GM21619 (cell line): Measurements from ENCODE around the gene IDNK.
"Not testable (repeated sequence)": the region's sequence is repeated elsewhere in the genome, so short reads cannot be mapped to it uniquely, and the experiment has no call there.

Experiments used
- ATAC-seq: cut with Tn5 transposase; IDR thresholded peaks from one replicate; pipeline ENCODE4 v1.9.1; 2021; ENCODE audit not compliant: unreplicated experiment

IDNK gene

DNA sequence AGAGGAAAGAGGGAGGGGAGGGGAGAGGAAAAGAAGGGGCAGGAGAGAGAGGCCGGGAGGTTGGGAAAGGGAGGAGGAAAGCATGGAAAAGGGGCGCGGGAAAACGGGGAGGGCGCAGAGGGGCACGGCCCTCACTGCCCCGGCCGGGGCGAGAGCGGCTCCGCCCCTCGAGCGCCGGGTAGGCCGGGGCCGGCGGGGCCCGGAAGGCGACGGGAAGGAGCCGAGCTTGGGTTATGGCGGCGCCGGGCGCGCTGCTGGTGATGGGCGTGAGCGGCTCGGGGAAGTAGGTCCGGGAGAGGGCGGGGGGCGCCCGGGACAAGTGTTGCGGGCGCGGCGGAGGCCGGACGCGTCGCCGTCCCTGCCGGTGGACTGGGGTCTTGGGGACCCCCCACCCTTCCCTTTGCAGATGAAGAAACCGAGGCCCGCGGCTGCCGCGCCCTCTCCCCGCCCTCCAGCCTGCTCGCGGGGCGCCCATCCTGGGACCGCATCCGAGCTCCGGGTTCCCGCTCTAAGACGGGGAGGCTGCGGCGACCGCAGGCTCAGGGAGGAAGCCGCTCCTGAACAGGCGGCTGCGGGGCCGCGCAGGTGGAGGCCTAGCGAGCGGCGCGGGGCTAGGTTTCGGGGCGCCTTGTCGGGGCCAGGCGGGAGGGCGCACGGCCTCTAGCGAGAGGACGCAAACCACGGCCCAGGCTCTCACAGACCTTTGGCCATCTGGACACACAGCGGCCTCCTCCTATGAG is at the start of gene IDNK:
Gene IDNK, plus strand, starts transcription at position 205 of the 740 bp plus-strand sequence. Its CDS starts 29 bp downstream, at position 234.
- peak; percentile 76 for ATAC-seq

DNA sequence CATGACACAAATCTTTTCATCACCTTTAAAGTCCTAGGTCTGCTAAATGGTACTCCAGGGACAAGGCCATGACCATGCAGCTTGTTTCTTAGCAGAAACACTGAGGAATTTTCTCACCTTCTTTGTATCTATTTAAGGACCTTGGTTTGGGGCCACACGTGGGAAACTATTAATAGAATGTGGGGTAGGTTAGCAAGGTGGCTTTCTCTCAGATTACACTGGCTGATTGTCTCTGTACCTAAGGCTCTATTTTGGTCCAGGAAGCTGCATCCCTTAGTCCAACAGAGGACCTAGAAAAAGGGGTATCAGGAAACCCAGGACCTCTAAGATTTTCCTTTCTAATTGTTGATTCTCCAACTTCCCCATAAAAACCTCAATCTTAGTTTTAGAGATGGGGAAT is 48.5 kb upstream of the IDNK start:
- ATAC-seq = no peak

DNA sequence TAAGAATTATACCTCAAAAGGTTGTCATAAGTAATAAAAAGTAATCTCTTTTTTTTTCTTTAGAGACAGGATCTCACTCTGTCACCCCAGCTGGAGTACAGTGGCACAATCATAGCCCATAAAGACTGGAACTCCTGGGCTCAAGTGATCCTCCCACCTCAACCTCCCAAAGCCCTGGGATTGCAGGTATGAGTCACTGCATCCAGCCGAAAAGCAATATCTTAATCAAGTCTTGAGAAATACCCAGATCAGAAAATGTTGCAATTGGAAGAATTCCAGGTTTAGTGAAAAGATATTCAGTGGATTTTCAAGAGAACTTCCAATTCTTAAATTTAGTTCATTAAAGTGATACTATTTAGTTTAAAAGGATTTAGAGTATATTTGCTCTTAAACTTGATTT is 40.9 kb upstream of the IDNK start:
- ATAC-seq = no peak

DNA sequence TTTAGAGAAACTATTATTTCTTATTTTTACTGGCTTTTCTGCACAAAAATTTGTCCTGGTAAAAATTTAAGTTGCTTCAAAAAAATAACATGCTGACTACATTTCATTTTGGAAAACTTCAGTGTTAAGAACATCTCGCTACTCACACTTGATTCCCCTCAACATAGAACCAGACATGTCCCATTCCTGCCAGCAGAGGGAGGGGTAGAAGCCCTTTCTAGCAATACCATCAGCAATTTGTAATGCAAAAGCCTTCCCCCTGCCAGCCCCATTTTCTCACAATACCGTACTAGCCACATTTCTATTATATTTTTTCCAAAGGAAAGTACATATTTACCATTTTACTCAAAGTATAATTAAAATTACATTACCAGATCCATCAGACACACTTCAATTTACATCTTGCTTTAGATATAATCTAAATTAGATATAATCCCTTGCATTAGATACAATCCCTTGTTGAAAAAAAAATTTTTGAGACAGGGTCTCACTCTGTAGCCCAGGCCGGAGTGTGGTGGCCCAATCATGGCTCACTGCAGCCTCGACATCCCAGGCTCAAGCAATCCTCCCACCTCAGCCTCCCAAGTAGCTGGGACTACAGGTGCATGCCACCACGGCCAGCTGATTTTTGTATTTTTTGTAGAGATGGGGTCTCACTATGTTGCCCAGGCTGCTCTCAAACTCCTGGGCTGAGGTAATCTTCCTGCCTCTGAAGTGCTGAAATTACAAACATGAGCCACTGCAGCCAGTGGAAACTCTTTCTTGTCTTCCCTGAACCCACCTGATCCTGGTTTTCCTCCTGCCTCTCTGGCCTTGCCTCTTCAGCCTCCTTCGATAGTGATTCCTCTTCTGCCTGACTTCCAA is 39.6 kb upstream of the IDNK start:
- ATAC-seq = peak; percentile 75

DNA sequence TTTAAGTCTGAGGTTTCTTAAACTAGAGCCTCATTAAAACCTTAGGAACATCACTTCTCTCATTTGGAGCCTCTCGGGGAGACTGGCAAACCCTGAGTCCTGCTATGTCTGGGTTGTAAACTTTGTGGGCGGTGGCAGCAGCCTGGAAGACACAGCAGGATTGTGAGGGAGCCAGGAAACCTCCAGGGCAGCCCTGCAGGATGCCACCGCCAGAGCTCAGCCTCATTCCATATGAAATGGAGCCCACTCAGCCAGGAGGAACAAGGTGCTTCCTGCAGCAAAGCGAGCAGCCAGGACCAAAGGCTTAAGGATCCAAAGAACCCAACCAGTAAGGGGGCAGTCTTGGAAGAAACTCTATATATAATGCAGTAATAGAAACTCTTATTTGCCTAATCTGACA is 37.9 kb upstream of the IDNK start:
- ATAC-seq = no peak

DNA sequence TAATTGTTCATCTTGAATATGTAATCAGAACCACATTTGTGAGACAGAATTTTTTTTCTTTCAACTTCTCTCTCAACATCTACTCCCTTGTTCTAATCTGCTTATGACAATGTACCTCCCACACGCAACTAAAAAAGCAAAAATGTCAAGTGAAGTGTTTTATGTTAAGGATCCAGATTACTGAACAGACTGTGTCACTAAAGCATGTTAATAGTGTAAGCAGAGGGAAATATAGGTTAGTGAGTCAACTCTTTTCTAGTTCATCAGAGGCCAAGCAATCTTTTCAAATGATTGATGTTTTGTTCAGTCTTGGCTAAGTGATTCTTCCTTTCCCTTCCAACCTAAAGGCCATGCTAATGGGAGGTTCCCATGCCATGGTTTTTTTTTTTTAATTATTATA is 34.7 kb upstream of the IDNK start:
- ATAC-seq = no peak

DNA sequence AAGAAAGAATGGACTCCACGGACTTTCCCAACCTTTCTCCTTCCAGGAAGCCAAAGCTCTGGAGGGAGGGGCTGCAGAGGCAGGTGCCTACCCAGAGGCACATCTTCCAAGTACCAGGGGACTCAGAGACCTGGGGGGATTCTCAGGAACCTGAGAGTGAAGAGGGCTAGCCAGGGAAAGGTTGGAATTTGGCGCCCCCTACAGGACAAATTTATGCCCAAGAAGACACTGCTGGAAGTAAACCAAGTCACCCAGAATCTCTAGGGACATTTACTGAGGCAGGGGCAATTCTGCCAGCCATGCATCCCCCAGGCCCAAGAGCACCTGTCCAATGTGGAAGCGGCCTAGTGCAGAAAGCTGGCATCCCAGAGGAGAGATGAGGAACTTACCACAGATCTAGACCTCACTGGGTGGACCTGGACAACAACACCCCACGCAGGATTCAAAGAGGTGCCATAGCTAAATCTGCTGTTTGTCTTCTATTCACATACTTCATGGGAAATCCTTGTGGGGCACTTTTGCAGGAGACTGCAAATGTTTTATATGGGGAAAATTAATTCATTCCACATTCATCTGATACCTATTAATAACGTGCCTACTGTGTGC is 25.9 kb upstream of the IDNK start:
- ATAC-seq = no peak

DNA sequence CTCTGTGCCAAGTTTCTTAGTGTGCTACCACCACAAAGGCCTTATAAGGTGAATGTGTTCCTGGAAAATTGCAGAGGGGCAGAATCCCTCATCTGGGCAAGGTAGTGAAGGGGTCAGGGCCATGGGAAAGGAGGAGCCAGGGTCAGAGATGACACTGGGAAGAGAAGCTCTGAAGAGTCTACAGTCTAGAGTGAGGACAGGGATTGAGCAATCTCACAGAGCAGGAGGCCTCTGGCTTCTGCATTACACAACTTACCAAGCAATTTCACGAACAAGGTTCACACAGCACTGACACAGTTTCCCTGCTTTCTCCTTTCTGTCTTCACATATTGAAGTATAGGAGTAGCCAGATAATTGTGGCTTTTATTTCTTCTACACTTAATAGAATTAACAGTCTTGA is 24.5 kb upstream of the IDNK start:
- ATAC-seq = no peak

DNA sequence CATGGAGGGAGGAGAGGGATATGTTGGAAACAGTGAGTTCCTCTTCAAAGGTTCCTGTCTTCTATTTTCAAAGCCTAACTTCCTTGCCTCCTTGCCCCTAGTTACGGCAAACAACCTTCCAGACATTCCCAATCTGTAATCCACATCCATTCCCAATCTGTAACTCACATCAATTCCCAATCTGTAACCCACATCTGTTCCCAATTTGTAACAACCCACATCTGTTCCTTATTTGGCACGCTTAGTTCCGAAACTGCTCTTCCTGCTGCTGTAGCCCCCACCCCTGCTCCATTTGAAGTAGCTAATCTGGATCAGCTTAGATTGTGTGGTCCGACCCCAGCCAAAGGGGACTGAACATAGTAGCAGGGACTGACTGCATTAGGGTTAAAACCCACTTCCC is 23.9 kb upstream of the IDNK start:
- no peak for ATAC-seq

DNA sequence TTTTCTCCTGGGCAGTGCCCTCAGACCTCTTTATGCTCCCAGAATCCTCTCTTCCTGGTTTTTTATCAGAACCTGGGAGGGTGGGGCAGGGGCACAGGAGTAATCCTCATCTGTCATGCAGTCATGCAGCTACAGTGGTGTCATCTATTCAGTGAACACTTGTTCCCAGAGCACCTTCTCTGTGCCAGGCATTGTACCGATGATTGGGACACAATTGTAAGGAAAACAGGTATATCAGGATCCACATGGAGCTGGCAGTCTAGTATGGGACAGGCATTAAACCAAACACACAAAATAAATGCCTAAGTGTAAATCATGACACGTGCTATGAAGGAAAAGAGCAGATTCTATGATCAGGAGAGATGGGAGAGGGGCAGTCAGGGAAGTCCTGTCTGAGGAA is 21.5 kb upstream of the IDNK start:
- no peak for ATAC-seq

DNA sequence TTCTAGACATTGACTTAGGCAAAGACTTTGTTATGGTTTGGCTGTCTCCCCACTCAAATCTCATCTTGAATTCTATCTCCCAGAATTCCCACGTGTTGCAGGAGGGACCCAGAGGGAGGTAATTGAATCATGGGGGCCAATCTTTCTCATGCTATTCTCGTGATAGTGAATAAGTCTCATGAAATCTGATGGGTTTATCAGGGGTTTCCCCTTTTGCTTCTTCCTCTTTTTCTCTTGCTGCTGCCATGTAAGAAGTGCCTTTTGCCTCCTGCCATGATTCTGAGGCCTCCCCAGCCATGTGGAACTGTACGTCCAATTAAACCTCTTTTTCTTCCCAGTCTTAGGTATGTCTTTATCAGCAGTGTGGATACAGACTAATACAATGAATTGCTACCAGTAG is 15.3 kb upstream of the IDNK start:
- ATAC-seq = not testable (repeated sequence)

DNA sequence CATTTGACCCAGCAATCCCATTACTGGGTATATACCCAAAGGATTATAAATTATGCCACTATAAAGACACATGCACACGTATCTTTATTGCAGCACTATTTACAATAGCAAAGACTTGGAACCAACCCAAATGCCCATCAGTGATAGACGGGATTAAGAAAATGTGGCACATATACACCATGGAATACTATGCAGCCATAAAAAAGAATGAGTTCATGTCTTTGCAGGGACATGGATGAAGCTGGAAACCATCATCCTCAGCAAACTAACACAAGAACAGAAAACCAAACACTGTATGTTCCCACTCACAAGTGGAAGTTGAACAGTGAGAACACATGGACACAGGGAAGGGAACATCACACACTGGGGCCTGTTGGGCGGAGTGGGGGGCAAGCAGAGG is 9.6 kb upstream of the IDNK start:
- ATAC-seq = not testable (repeated sequence)

DNA sequence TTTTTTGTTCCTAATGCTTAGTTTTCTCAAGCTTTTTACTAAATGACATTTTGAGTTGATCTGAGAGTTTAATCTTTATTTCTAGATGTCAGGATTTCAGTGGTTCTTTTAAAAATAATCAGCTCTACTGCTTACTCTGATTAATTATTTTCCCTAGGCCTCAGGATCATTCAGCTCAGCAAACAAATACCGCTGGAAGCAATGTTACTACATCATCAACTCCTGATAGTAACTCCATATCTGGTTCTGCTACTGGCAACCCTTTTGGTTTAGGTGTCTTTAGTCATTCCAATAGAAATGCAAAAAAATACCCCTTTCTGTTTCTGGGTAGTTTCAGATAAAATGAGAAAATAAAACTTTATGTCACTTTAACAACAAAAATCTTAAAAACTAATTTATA is 5.6 kb upstream of the IDNK start:
- no peak for ATAC-seq

DNA sequence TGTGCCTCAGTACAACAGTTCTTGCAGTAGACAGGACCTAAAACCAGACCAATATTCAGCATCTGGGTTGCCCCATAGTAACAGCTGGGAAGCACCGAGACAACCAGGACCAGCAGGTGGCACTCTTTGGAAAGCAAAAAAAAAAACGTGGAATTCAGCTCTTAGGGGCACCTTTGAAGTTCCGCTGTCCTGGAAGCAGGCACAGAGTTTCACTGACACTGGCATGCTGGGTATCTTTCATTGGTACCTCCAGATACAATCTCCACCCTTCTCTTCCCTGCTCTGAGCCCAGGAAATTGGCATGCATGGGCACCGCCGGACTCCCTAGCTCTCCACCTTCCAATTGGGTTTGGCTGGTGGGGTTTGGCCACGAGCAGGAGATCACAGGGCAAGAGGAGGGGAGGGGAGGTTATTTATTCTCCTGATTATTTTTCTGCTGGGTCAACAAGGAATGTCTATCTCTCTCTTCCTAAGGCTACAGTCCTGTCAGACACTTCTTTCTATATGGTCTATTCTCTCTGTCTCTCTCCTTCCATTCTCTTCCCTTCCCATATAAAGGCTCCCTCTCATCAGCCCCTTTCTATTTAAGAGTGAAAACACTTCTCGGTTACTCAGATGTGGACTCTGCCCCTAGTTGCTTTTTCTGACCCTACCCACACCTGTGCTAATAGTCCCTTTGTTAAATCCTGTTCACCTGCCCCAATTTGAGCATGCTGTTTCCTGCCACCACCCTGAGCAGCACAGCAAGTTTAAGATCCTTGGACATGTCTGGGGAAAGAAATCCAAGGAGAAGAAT is 1.9 kb upstream of the IDNK start:
- no peak for ATAC-seq

DNA sequence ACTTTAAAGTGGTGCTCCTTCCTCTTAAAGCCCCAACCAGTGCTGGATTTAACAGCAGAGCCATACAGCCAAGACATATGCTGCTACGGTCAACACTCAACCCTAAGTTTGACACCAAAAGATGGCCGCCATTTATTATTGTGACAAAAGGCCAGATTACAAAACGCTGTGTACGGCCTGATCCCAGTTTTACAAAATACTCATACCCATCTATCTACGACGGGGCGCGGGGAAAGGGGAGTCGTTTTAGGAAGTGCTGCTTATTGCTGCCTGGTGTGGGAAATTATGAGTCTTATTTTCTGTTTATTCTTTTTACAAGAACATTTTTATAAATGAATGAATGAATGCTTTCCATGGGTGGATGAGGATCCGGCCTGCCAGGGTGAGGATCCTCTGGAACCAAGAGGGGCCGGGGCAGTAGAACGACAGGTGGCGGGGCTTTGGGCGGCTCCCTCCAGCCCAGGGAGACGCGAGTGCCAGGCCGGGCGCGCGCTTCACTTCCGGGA is 457 bp upstream of the IDNK start:
- peak; percentile 45 for ATAC-seq

DNA sequence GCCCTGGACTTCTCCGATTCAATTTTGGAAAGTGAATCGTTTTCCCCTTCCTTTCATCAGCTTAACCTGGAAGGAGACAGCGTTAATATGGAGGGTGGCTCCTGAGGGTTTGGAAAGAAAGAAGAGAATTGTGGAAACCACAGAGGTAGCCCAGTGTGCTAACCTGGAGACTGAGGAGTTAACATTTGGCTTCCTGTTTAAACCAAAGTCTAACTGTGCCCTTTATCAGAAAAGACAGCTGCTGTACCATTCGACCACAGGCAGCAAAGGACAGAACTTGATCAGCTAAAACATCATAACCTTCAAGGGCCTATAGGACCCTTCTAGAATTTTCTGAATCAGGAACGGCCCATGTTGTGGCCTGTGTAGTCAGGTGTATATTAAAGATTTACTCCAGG is 735 bp downstream of the IDNK start:
- ATAC-seq = peak; percentile 31

DNA sequence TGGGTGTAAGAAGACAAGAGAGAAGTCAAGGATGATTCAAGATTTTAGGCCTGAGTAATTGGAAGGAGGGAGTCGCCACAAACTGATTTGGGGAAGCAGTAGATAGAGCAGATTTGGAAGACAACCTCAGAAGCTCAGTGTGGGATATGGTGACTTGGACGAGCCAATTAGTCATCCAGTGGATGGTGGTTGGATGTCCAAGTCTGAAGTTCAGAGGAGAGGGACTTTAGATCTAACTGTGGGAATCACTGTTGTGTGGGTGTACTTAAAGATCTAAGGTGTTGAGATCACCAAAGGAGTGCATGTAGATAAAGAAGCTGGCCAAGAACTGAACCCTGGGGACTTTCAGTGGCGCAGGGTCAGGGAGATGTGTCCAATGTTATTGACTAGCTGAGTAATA is 2.2 kb downstream of the IDNK start:
- no peak for ATAC-seq

DNA sequence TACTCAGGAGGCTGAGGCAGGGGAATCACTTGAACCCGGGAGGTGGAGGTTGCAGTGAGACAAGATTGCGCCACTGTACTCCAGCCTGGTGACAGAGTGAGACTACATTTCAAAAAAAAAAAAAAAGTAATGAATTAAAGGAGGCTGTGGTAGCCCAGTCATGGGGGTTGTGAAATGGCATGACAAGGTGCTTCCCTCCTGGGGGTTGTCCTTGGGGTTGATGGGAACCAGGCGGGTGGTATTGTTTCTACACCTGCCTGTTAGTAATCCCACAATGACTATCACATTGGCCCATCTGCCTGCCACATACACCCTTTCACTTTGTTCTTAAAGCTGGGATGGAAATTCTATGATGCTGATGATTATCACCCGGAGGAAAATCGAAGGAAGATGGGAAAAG is 5.6 kb downstream of the IDNK start:
- no peak for ATAC-seq

DNA sequence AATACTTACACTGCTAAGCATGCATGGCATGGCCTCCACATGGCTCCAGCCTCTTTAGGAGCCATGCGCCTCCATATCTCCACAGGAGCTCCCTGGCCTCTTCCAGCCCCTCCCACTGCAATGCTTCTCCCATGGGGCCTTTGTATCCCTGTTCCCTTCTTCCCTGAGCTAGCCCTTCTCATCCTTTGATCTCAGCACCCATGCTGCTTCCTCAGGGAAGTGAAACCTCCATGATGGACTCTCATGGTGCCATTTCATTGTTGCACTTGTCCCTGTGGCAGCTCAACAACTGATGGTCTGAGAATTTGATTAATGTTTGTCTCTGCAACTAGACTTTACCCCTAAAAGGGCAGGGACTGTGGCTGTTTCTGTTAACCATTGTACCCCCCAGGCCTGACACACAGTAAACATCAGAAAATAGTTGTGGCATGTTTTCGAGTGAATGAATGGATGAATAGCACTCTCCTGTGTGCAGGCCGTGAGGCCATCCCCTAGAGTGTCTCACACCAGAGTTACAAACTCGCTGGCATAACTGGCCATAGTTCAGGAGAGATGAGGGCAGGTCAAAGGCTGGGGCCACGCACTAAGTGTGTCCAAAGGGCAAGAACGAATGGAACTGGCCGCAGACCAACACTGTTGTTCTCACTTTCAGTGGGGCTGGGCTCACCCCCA is 6.6 kb downstream of the IDNK start:
- ATAC-seq = no peak

DNA sequence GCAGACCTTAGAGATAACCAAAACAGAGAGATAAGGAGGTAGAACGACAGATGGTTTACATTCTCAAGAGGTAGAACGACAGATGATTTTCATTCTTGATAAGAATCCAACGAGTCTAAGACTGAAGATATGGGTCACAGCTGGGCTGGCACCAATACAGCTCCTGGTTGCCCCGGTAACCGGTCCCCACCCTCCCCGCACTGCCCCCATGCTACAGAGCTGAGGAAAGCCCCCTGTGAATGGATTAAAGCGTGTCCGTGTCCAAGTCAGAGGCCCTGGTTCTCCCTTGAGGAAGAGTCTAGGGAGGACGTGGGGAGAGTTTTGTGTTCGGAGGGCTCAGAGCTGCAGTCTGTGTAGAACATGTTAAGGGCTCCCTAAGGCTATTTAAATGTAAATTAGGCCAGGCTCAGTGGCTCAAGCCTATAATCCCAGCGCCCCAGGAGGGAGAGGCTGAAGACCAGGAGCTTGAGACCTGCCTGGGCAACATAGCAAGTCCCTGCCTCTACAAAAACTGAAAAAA is 8.1 kb downstream of the IDNK start:
- ATAC-seq = no peak
